ENCODE measurements around the gene MAGEA11. TPM values are rescaled to one million over a fixed set of nuclear protein-coding genes. Genes with fewer than 3 reads are reported as not detected.
"Not testable (repeated sequence)": the region's sequence is repeated elsewhere in the genome, so short reads cannot be mapped to it uniquely, and the experiment has no call there.

The MAGEA11 gene
- total RNA-seq, 3 donors from 2014 or later = not detected

GRCh38 chrX:149721778-149722177 lies 9.9 kb downstream of the MAGEA11 start:
- no peaks in the 10 kb centered on the region for H3K4me1 ChIP-seq
- H3K4me3 ChIP-seq = no peak overlapping the region
- H3K36me3 ChIP-seq = no peaks in the 10 kb centered on the region
- intact Hi-C loops (cut with DNase I; ENCODE audit: low total_unique reads) = no loop called here
- no peak for DNase-seq (ENCODE audit: low spot score in 2 of 2)
- H3K27ac ChIP-seq = no peak overlapping the region
- TF ChIP-seq POLR2AphosphoS5 (IDR thresholded peaks at IDR 0.05) (no peak), CTCF (IDR thresholded peaks at IDR 0.05) (no peak), POLR2A (IDR thresholded peaks at IDR 0.05) (no peak)
- no peaks in the 10 kb centered on the region for H3K9me3 ChIP-seq
- peaks cover 0 to 13% of the 10 kb centered on the region in 2 donors for H3K27me3 ChIP-seq

GRCh38 chrX:149723583-149724118 lies 11.8 kb downstream of the MAGEA11 start:
- H3K4me3 ChIP-seq; H3K36me3 ChIP-seq; H3K4me1 ChIP-seq; DNase-seq (ENCODE audit: low spot score in 2 of 2); intact Hi-C loops (cut with DNase I; ENCODE audit: low total_unique reads); H3K27me3 ChIP-seq; H3K27ac ChIP-seq; H3K9me3 ChIP-seq: not testable (repeated sequence)

- H3K36me3 ChIP-seq; H3K4me1 ChIP-seq; H3K27me3 ChIP-seq; intact Hi-C loops (cut with DNase I; ENCODE audit: low total_unique reads); H3K4me3 ChIP-seq; H3K9me3 ChIP-seq; DNase-seq (ENCODE audit: low spot score in 2 of 2); H3K27ac ChIP-seq: not testable (repeated sequence)
Measured at GRCh38 chrX:149727308-149727707, 15.4 kb downstream of the MAGEA11 start.

- H3K4me3 ChIP-seq; H3K4me1 ChIP-seq; intact Hi-C loops (cut with DNase I; ENCODE audit: low total_unique reads): not testable (repeated sequence)
Measured at GRCh38 chrX:149742269-149742668, 30.4 kb downstream of the MAGEA11 start.

GRCh38 chrX:149746390-149747007 lies 34.6 kb downstream of the MAGEA11 start:
- H3K4me3 ChIP-seq; intact Hi-C loops (cut with DNase I; ENCODE audit: low total_unique reads); H3K36me3 ChIP-seq; H3K4me1 ChIP-seq; H3K9me3 ChIP-seq; DNase-seq (ENCODE audit: low spot score in 2 of 2); H3K27ac ChIP-seq; H3K27me3 ChIP-seq: not testable (repeated sequence)

More at GRCh38 chrX:149742269-149742668, 30.4 kb downstream of the MAGEA11 start:
- H3K27ac ChIP-seq; H3K27me3 ChIP-seq; H3K36me3 ChIP-seq; H3K9me3 ChIP-seq; DNase-seq (ENCODE audit: low spot score in 2 of 2): not testable (repeated sequence)

GRCh38 chrX:149757206-149758067 lies 45.6 kb downstream of the MAGEA11 start:
- no peak overlapping the region for H3K4me3 ChIP-seq
- DNase-seq (ENCODE audit: low spot score in 2 of 2) = no peak
- TF ChIP-seq CTCF (IDR thresholded peaks at IDR 0.05) (no peak), POLR2A (IDR thresholded peaks at IDR 0.05) (no peak), POLR2AphosphoS5 (IDR thresholded peaks at IDR 0.05) (no peak)
- peaks cover 0 to 11% of the 10 kb centered on the region in 2 donors for H3K27me3 ChIP-seq
- no peaks in the 10 kb centered on the region for H3K4me1 ChIP-seq
- H3K9me3 ChIP-seq = no peaks in the 10 kb centered on the region
- no peaks in the 10 kb centered on the region for H3K36me3 ChIP-seq
- intact Hi-C loops (cut with DNase I; ENCODE audit: low total_unique reads) = no loop called here
- no peak overlapping the region for H3K27ac ChIP-seq

- TF ChIP-seq POLR2A (IDR thresholded peaks at IDR 0.05) = no peak
- TF ChIP-seq POLR2AphosphoS5 (IDR thresholded peaks at IDR 0.05) = no peak
- TF ChIP-seq CTCF (IDR thresholded peaks at IDR 0.05) = no peak
- Histone ChIP-seq H3K4me3 (no peak overlapping the region), H3K4me1 (no peaks in the 10 kb centered on the region), H3K9me3 (no peaks in the 10 kb centered on the region), H3K36me3 (no peaks in the 10 kb centered on the region), H3K27ac (no peak overlapping the region), H3K27me3 (peaks cover 0 to 11% of the 10 kb centered on the region in 2 donors)
- intact Hi-C loops (cut with DNase I; ENCODE audit: low total_unique reads) = no loop called here
- DNase-seq (ENCODE audit: low spot score in 2 of 2) = no peak
Measured at GRCh38 chrX:149758068-149758714, 46.3 kb downstream of the MAGEA11 start.

GRCh38 chrX:149758715-149759078 lies 46.8 kb downstream of the MAGEA11 start:
- H3K36me3 ChIP-seq; intact Hi-C loops (cut with DNase I; ENCODE audit: low total_unique reads); H3K27ac ChIP-seq; DNase-seq (ENCODE audit: low spot score in 2 of 2); H3K4me1 ChIP-seq; H3K9me3 ChIP-seq; H3K4me3 ChIP-seq: not testable (repeated sequence)
- peaks cover 0 to 11% of the 10 kb centered on the region in 2 donors for H3K27me3 ChIP-seq
